HCEC 1CT (cell line): ENCODE data around the gene PRDM13.
"Not testable (repeated sequence)": the region's sequence is repeated elsewhere in the genome, so short reads cannot be mapped to it uniquely, and the experiment has no call there.

ENCODE experiments used
- DNase-seq: peaks from one replicate; pipeline ENCODE4 v3.0.0-alpha.2; 2017

Gene PRDM13

GRCh38 chr6:99604166-99605073 is 2.2 kb upstream of the PRDM13 start:
- no peak for DNase-seq

- DNase-seq: no peak
Observed at GRCh38 chr6:99605074-99605734, 1.4 kb upstream of the PRDM13 start.

- DNase-seq: no peak
Observed at GRCh38 chr6:99605911-99606655, 550 bp upstream of the PRDM13 start.

- DNase-seq: no peak
Observed at GRCh38 chr6:99607416-99608036, 893 bp downstream of the PRDM13 start.

GRCh38 chr6:99608059-99608885 is 1.6 kb downstream of the PRDM13 start:
- DNase-seq: no peak

- no peak for DNase-seq
Observed at GRCh38 chr6:99608886-99609482, 2.4 kb downstream of the PRDM13 start.

GRCh38 chr6:99609905-99610489 is 3.4 kb downstream of the PRDM13 start:
- DNase-seq: no peak

- no peak for DNase-seq
Observed at GRCh38 chr6:99611148-99611547, 4.5 kb downstream of the PRDM13 start.

GRCh38 chr6:99612551-99613408 is 6.1 kb downstream of the PRDM13 start:
- DNase-seq: no peak

GRCh38 chr6:99613409-99613704 is 6.7 kb downstream of the PRDM13 start:
- DNase-seq: no peak

- DNase-seq: no peak
Observed at GRCh38 chr6:99613705-99614429, 7.2 kb downstream of the PRDM13 start.

- no peak for DNase-seq
Observed at GRCh38 chr6:99614430-99615186, 8.0 kb downstream of the PRDM13 start.

GRCh38 chr6:99617131-99617530 is 10.5 kb downstream of the PRDM13 start:
- no peak for DNase-seq

- DNase-seq: no peak
Observed at GRCh38 chr6:99618649-99619408, 12.2 kb downstream of the PRDM13 start.

- DNase-seq: no peak
Observed at GRCh38 chr6:99619409-99619762, 12.8 kb downstream of the PRDM13 start.

- not testable (repeated sequence) for DNase-seq
Observed at GRCh38 chr6:99622044-99622443, 15.4 kb downstream of the PRDM13 start.

- DNase-seq: no peak
Observed at GRCh38 chr6:99629293-99629692, 22.7 kb downstream of the PRDM13 start.

- DNase-seq: no peak
Observed at GRCh38 chr6:99637629-99638028, 31.0 kb downstream of the PRDM13 start.
